Ascending aorta (tissue), 2 donors: ENCODE measurements around the gene TNFSF10. TPM values are rescaled to one million over a fixed set of nuclear protein-coding genes. Genes with fewer than 3 reads are reported as not detected.

Source experiments
- DNase-seq, 2 donors: peaks; one replicate each; pipeline ENCODE4 v3.0.0-alpha.2; 2019; ENCODE audit warnings: low spot score in 2 of 2
- H3K27ac ChIP-seq, 2 donors: fragments of 200-600 bp; sonication (generic); one replicate each; pipeline ENCODE4 v1.5.1; 2016 to 2017; ENCODE audit warnings: mild to moderate bottlenecking in 1 of 2
- H3K27me3 ChIP-seq: fragments of 200-600 bp; sonication (generic); one replicate; pipeline ENCODE4 v1.5.1; 2017
- H3K36me3 ChIP-seq, 2 donors: fragments of 200-600 bp; sonication (generic); one replicate each; pipeline ENCODE4 v1.5.1; 2016
- H3K4me1 ChIP-seq, 2 donors: fragments of 200-600 bp; sonication (generic); one replicate each; pipeline ENCODE4 v1.5.1; 2016 to 2017; ENCODE audit warnings: mild to moderate bottlenecking in 1 of 2
- H3K4me3 ChIP-seq, 2 donors: fragments of 200-600 bp; sonication (generic); one replicate each; pipeline ENCODE4 v1.5.1; 2016 to 2017; ENCODE audit warnings: mild to moderate bottlenecking in 1 of 2
- H3K9me3 ChIP-seq, 2 donors: fragments of 200-600 bp; sonication (generic); one replicate each; pipeline ENCODE4 v1.5.1; 2016
- intact Hi-C: fragments of 100-400 bp; cut with DNase I; formaldehyde crosslinking; loops from one replicate; pipeline ENCODE4 v1.15.1; 2023
- total RNA-seq: library from RNA; depleted of rRNA; stranded (reverse); fragments of >200 nt; gene quantifications from one replicate; pipeline ENCODE4 v1.1.0, GENCODE V29; 2016
- TF ChIP-seq, protein P1 (sequence below), 3 experiments: fragments of 200-600 bp in 2 of 3; fragments of 450-650 bp in 1 of 3; sonication (generic) in 2 of 3; IDR thresholded peaks; one replicate each; pipeline ENCODE4 v1.5.1; 2016 to 2019; ENCODE audit warnings: antibody characterized with exemption in 3 of 3, mild to moderate bottlenecking in 1 of 3, moderate library complexity in 1 of 3

Gene TNFSF10
- total RNA-seq, 1 donor from 2014 or later: 89.8 TPM

DNA sequence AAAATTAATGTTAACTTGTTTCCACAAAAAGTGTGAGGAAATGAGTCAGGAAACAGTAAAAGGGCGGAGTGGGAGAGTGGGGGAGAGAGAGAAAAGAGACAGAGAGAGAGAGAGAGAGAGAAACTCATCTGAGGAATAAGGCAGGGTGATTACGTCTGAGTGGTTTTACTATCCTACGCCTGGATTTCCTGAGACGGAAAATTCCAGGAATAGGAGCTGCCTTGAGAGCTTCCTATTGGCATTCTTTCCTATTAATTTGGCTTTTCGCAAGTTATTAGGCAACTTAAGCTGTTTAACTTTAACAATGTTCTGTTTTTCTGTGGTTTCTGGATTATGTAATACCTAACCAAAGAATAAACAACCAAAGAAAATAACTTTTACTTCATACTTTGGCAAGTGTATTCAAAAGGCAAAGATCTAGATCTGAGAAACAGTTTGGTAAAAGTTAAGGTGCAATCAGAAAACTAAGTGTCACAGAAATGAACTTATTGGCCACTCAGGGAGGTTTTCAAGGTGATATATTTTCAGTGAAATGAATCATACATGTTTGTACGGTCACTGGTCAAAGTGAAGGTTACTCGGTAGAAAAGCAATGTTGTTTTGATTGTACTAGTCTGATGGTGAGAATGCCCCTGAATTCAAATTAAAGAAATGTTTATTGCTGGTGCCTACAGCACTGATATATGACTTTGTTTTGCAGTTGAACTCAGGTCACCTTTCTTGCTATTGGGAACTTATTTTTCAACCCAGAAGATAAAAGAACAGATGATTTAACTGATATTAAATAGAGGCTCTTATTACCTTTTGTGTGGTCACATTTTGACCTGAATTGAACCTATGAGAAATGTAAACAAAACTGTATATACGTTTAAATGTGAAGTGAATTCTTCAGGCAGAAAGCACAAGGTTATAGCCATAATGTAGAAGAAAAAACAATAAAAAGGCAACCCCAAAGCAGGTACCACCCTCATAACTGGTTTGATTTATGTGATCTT is 39.9 kb upstream of the TNFSF10 start:
- TF ChIP-seq, protein P1, sequence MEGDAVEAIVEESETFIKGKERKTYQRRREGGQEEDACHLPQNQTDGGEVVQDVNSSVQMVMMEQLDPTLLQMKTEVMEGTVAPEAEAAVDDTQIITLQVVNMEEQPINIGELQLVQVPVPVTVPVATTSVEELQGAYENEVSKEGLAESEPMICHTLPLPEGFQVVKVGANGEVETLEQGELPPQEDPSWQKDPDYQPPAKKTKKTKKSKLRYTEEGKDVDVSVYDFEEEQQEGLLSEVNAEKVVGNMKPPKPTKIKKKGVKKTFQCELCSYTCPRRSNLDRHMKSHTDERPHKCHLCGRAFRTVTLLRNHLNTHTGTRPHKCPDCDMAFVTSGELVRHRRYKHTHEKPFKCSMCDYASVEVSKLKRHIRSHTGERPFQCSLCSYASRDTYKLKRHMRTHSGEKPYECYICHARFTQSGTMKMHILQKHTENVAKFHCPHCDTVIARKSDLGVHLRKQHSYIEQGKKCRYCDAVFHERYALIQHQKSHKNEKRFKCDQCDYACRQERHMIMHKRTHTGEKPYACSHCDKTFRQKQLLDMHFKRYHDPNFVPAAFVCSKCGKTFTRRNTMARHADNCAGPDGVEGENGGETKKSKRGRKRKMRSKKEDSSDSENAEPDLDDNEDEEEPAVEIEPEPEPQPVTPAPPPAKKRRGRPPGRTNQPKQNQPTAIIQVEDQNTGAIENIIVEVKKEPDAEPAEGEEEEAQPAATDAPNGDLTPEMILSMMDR (IDR thresholded peaks at IDR 0.05): no peak
- DNase-seq: no peak
- Histone ChIP-seq H3K4me1 (peaks cover 7 to 9% of the 10 kb centered on the region in 2 donors), H3K27me3 (no peaks in the 10 kb centered on the region), H3K9me3 (no peaks in the 10 kb centered on the region), H3K4me3 (peak overlapping the region; percentile 20 to 40), H3K36me3 (no peaks in the 10 kb centered on the region), H3K27ac (peak overlapping the region; percentile 54 to 72)
- intact Hi-C loops: no loop called here

- no peak for DNase-seq
- TF ChIP-seq, protein P1 (IDR thresholded peaks at IDR 0.05): no peak
- Histone ChIP-seq H3K4me1 (peaks cover 7 to 16% of the 10 kb centered on the region in 2 donors), H3K27ac (peak overlapping the region; percentile 54 to 72), H3K27me3 (no peaks in the 10 kb centered on the region), H3K4me3 (peak overlapping the region; percentile 20 to 40), H3K36me3 (no peaks in the 10 kb centered on the region), H3K9me3 (no peaks in the 10 kb centered on the region)
- intact Hi-C loops: no loop called here
Observed at GRCh38 chr3:172561897-172562640, 38.8 kb upstream of the TNFSF10 start.

GRCh38 chr3:172560586-172560985 is 37.4 kb upstream of the TNFSF10 start:
- H3K27ac ChIP-seq: no peak overlapping the region
- no peaks in the 10 kb centered on the region for H3K36me3 ChIP-seq
- no peak overlapping the region for H3K4me3 ChIP-seq
- no peak for DNase-seq
- no peaks in the 10 kb centered on the region for H3K27me3 ChIP-seq
- no peaks in the 10 kb centered on the region for H3K9me3 ChIP-seq
- TF ChIP-seq, protein P1 (IDR thresholded peaks at IDR 0.05): no peak
- peaks cover 7 to 16% of the 10 kb centered on the region in 2 donors for H3K4me1 ChIP-seq
- intact Hi-C loops: no loop called here

DNA sequence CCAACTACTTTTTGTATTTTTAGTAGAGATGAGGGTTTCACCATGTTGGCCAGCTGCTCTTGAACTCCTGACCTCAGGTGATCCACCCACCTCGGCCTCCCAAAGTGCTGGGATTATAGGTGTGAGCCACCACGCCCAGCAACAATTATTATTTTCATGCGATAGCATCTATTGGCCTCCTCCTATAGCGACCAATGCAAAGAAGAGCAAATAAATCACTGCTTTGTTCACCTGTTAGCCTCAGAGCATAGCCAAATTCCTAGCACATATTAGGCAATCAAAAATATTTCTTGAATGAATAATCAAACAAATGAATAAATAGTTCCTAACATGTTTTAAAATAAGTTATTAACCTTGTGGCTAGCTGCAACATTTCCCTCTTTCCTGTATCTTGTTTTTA is 36.8 kb upstream of the TNFSF10 start:
- Histone ChIP-seq H3K4me3 (no peak overlapping the region), H3K36me3 (no peaks in the 10 kb centered on the region), H3K27ac (no peak overlapping the region), H3K27me3 (no peaks in the 10 kb centered on the region), H3K4me1 (peaks cover 7 to 16% of the 10 kb centered on the region in 2 donors), H3K9me3 (no peaks in the 10 kb centered on the region)
- no peak for DNase-seq
- intact Hi-C loops: no loop called here
- TF ChIP-seq, protein P1 (IDR thresholded peaks at IDR 0.05): no peak

DNA sequence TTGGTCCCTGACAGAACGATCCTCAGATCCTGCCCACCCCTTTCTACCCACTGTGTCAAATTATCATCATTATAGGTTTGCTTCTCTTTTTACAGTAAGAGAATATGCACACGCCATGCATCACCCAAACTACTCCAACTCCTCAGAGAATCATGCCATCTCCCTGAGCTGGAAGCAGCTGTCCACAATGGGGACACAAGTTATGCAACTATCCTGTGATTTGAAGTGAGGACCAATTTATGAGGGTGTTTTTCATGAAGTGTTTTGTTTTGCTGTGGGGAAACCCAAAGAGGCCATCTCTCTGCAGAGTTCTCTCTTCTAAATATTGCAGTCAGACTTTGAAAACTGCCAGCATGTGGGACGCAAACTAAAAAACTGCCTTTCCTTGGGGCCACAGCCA is 35.8 kb upstream of the TNFSF10 start:
- Histone ChIP-seq H3K4me3 (no peak overlapping the region), H3K4me1 (peaks cover 7 to 16% of the 10 kb centered on the region in 2 donors), H3K27ac (no peak overlapping the region), H3K9me3 (no peaks in the 10 kb centered on the region), H3K27me3 (no peaks in the 10 kb centered on the region), H3K36me3 (no peaks in the 10 kb centered on the region)
- TF ChIP-seq, protein P1 (IDR thresholded peaks at IDR 0.05): no peak
- DNase-seq: no peak
- intact Hi-C loops: no loop called here
